Skeletal muscle cell (primary cell): ENCODE measurements around the gene GRIK5.
"Not testable (repeated sequence)": the region's sequence is repeated elsewhere in the genome, so short reads cannot be mapped to it uniquely, and the experiment has no call there.

Source experiments
- DNase-seq: peaks from one replicate; pipeline ENCODE4 v3.0.0-alpha.2; 2010; ENCODE audit warnings: low read depth
- H3K4me3 ChIP-seq: 2 replicates; pipeline ENCODE4 v1.5.1; 2011; ENCODE audit warnings: low read depth, mild to moderate bottlenecking, control low read depth, low read length, moderate library complexity

The GRIK5 gene

DNA sequence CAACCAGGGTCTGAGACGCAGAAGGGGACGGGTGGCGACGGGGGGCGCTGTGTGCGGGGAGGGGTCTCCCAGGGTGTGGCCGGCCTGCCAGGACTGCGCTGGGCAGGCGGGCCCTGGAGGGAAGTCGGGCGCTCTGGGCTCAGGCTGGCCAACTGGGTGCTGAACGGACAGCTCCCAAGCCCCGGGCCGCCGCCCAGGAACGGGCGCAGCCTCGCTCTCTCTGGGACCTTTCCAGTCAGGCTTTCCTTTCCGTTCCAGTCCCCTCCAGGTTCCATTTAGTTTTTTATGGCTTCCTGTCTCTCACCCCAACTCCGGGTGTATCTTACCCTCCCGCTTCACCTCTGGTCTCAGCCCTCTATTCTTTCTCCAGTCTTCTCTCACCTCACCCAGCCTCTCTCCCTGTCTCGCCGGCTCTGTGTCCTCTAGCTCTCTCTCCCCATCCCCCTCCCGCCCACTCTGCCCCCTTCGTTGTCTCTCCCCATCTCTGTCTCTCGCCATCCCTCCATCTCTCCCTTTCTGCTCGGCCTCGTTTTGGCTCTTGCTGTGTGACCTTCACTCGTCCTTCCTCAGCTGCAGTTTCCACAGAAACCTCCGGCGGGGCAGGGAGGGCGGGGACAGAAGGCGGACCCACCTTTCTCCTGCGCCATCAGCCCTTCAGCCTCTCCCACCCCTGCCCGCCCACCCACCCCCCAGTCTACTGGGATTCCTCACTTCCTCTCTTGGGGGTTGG, 72.7 kb downstream of the GRIK5 start:
- no peak overlapping the region for H3K4me3 ChIP-seq
- no peak for DNase-seq

GRCh38 chr19:41995959-41996797, 73.8 kb downstream of the GRIK5 start:
- DNase-seq, result no peak
- no peak overlapping the region for H3K4me3 ChIP-seq

GRCh38 chr19:41994994-41995958, 74.7 kb downstream of the GRIK5 start:
- no peak for DNase-seq
- H3K4me3 ChIP-seq, result no peak overlapping the region

- no peak for DNase-seq
- peak overlapping the region; percentile 43 for H3K4me3 ChIP-seq
Measured at GRCh38 chr19:41994521-41994971, 75.5 kb downstream of the GRIK5 start.

DNA sequence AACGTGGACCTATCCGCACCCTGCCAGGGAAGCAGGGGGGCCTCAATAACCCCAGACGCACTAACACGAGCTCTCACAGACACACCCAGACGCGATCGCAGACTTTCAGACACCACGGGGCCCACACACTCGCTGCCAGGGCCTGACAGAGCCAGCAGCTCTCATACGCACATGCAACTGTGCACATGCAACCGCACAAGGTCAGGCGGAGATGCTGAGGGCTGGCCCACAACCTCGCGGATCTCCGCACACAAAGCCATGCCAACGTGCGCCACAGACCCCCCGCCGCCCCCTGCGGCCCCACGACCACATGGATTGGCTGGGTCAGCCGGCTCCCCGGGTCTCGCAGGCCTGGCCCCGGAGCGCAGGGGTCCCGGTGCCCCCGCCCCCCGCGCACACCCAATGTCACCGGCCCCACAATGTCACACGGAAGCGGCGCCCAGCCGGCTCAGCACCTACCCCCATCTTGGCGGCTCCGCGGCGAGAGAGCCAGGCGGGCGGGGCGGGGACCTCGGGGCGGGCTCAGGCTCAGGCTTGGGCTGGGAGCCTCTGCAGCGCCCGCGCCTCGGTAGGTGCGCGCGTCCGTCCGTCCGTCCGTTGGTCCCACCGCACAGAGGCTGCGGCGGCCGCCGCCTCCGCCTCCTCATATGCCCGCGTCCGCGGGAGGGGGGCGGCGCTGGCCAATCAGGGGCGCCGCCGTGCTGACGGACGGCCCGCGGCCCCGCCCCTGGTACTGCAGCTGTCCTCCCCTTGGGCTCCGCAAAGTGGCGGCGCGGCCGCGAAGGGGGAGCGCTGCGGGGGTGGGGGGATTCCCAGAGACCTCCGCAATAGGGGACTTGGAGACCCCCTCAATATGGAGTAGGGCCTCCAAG, 76.2 kb downstream of the GRIK5 start, which contains the start of gene ATP1A3:
ATP1A3 (minus strand) TSS at position 619 of the 872 bp plus-strand sequence; CDS start at position 465, 154 bp downstream.
- H3K4me3 ChIP-seq, result peak within 1 kb of the TSS; percentile 43
- no peak for DNase-seq

- not testable (repeated sequence) for DNase-seq, H3K4me3 ChIP-seq
Measured at GRCh38 chr19:41991925-41992569, 78.0 kb downstream of the GRIK5 start.

DNA sequence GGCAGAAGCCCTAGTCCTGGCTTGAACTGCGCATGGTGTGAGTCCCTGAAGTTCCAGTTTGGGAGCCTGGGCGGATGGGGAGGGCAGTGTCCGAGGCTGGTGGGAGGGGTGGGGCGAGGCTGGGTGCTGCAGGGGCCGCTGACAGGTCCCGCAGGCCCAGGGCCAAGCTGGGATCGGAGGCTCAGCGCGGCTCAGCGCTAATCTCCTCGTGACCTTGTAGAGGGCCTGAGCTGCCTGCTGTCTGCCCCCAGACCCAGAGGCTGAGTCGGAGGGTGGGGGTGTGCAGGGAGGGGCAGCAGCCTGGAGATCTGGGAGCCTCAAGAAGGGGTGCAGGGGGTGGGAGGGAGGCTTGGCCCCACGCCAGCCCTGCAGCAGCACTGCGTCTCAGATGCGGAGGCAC, 79.0 kb downstream of the GRIK5 start:
- DNase-seq, result no peak
- H3K4me3 ChIP-seq, result no peak overlapping the region

- no peak overlapping the region for H3K4me3 ChIP-seq
- no peak for DNase-seq
Measured at GRCh38 chr19:41990615-41991014, 79.4 kb downstream of the GRIK5 start.

DNA sequence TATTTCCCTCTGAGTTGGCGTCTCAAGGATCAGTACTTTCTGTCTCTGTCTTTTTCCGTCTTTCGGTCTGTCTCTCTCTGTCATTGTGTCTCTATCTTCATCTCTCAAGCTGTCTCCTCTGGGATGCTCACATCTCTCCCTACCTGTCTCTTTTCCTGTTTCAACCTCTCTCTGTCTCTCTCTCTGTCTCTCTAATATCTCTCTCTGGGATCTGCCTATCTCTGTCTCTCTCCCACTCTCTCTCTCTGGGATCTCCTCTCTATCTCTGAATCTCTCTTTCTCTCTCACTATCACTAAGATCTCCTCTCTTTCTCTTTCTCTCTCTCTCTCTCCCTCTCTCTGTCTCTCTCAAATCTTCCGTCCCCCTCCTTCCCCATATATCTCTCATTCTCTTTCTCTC, 80.0 kb downstream of the GRIK5 start:
- H3K4me3 ChIP-seq, result no peak overlapping the region
- DNase-seq, result no peak

GRCh38 chr19:41988947-41989346, 81.1 kb downstream of the GRIK5 start:
- H3K4me3 ChIP-seq, result no peak overlapping the region
- DNase-seq, result no peak

GRCh38 chr19:41987141-41987860, 82.7 kb downstream of the GRIK5 start:
- no peak overlapping the region for H3K4me3 ChIP-seq

GRCh38 chr19:41984961-41985360, 85.0 kb downstream of the GRIK5 start:
- no peak for DNase-seq
- H3K4me3 ChIP-seq, result no peak overlapping the region

More at GRCh38 chr19:41987141-41987860, 82.7 kb downstream of the GRIK5 start:
- no peak for DNase-seq

DNA sequence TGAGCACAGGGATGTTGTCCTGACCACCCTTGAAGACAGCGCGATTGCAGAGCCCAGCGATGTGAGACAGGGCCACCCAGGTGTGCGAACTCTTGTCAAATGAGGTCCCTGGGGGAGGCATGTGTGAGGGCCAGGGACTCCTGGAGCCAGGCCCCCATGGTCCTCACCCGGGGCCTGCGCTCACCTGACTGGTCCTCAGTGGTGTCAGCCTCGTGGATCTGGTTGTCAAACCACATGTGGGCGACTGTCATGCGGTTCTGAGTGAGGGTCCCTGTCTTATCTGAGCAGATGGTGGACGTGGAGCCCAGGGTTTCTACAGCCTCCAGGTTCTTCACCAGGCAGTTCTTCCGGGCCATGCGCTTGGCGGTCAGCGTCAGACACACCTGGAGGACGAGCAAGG, 88.3 kb downstream of the GRIK5 start:
- DNase-seq, result no peak
- no peak overlapping the region for H3K4me3 ChIP-seq

GRCh38 chr19:41978470-41978869, 91.5 kb downstream of the GRIK5 start:
- H3K4me3 ChIP-seq, result no peak overlapping the region
- no peak for DNase-seq

DNA sequence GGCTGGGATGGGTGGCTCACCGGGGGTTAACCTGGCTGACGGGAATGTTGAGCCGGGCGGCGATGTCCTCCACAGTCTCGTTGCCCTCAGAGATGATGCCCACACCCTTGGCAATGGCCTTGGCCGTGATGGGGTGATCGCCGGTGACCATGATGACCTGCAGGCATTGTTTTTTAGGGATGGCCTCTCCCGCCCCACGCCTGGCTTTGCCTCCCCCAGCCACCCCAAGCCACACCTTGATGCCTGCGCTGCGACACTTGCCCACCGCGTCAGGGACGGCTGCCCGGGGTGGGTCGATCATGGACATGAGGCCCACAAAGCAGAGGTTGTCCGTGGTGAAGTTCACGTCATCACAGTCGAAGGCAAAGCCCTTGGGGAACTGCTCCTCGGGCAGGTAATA, 92.1 kb downstream of the GRIK5 start:
- DNase-seq, result no peak
- H3K4me3 ChIP-seq, result no peak overlapping the region

DNA sequence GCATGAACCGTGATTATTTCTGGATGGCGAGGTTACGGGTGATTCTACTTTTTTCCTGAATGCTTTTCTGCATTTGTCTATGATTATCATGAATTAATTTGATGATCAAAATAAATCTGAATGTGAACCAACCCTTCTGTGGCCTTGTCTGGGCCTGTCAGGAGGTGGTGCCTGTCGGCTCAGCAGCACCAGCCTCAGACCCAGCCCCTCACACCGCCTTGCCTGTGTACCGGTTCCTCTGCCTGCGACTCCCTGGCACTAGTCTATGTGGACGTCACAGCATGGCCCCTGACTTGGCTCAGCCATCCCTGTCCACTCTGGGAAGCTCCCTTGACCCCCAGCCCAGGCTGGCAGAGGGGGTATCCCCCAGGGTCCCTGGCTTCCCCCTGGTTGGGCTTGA, 95.4 kb downstream of the GRIK5 start:
- no peak for DNase-seq
- no peak overlapping the region for H3K4me3 ChIP-seq

DNA sequence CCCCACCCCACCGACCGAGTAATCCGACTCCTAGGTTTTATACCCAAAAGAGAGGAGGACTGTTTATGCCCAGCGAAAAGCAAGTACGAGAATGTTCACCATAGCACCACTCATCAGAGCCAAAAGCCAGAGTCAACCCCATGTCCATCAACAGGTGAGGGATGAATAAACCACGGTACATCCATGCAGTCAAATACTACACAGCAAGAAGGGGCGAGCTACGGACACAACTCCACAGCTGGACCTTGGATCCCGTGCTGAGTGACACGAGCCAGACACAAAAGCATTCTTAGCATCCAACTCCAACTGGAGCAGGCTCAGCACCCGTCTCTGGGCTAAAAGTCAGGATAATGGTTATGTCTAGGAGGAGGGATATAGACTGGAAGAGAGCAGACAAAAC, 98.6 kb downstream of the GRIK5 start:
- H3K4me3 ChIP-seq, result no peak overlapping the region

More for the DNA sequence above, 98.6 kb downstream of the GRIK5 start:
- DNase-seq, result no peak
